Measurements from ENCODE around the gene COQ9.
"Not testable (repeated sequence)": the region's sequence is repeated elsewhere in the genome, so short reads cannot be mapped to it uniquely, and the experiment has no call there.

The COQ9 gene

DNA sequence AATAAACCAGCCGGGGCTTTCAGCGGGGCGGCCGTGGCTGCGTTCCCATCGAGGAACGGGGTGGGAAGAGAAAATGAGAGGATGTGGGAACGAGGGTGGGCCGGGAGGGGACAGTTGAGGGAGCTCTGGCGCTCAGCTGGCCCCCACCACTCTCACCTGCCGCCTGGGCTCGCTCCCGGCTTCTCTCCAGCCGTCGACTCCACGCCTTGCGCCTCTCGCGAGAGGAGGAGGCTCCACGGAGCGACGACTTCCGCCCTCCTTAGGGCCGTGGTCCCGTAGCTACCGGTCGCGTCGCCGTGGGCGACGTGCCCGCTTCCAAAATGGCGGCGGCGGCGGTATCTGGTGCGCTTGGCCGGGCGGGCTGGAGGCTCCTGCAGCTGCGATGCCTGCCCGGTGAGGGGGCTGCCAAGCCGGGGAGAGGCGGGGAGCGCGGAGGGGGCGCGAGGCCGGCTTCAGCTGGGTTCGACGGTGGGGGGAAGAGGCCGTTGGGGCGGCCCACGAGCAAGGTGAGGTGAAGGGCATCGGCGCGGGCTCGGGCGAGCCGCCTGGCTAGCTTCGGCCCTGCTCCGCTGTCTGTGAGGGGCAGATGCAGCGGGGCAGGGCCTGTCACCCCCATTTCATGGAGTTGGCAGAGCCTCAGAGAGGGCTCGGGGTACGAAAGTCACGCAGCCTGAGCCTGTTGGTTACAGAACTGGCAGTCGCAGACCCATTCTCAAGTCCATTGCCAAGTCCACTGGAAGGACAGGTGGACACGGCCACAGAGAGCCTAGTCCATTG lies at the start of gene COQ9, which contains the start of gene CIAPIN1:
Gene COQ9, plus strand, starts transcription at position 294 of the 777 bp plus-strand sequence. Its CDS starts 27 bp downstream, at position 321.
Gene CIAPIN1, minus strand, starts transcription at position 200 of the 777 bp plus-strand sequence. CDS start 6,457 bp downstream, outside the sequence.
- in situ Hi-C loops (cut with MboI; ENCODE audit: low sequenced_read_pairs), result no loop called here

- in situ Hi-C loops (cut with MboI; ENCODE audit: low sequenced_read_pairs), result not testable (repeated sequence)
Measured at GRCh38 chr16:57397493-57397892, 49.8 kb upstream of the COQ9 start.

- in situ Hi-C loops (cut with MboI; ENCODE audit: low sequenced_read_pairs), result no loop called here
Measured at GRCh38 chr16:57401943-57402640, 45.2 kb upstream of the COQ9 start.

GRCh38 chr16:57403965-57404817 lies 43.1 kb upstream of the COQ9 start, which contains the start of gene CCL17:
CCL17 (plus strand) TSS chr16:57404767; CDS start chr16:57413933, 9,166 bp downstream.
- in situ Hi-C loops (cut with MboI; ENCODE audit: low sequenced_read_pairs), result no loop called here

- in situ Hi-C loops (cut with MboI; ENCODE audit: low sequenced_read_pairs), result no loop called here
Measured at GRCh38 chr16:57405097-57405496, 42.2 kb upstream of the COQ9 start.

DNA sequence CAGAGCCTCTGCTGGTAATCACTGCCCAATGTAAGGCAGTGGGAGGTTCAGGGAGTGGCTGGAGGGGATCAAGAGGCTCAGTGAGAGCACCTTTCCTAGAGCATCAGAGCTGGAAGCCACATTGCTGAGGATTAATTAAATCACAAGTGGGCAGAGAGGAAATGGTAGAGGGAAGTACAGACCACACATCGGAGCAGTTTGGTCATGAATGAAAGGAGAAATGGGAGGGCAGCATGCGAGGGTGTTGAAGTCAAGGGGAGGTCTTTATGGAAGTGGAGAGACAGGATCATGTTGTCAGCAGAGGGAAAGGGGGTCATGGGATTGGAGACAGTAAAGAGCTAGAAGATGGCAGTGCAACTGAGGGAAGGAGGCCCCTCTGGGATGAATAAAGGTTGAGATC lies 40.4 kb upstream of the COQ9 start:
- in situ Hi-C loops (cut with MboI; ENCODE audit: low sequenced_read_pairs), result no loop called here

GRCh38 chr16:57407521-57408353 lies 39.5 kb upstream of the COQ9 start:
- in situ Hi-C loops (cut with MboI; ENCODE audit: low sequenced_read_pairs), result no loop called here

GRCh38 chr16:57409065-57409464 lies 38.2 kb upstream of the COQ9 start:
- in situ Hi-C loops (cut with MboI; ENCODE audit: low sequenced_read_pairs), result no loop called here

DNA sequence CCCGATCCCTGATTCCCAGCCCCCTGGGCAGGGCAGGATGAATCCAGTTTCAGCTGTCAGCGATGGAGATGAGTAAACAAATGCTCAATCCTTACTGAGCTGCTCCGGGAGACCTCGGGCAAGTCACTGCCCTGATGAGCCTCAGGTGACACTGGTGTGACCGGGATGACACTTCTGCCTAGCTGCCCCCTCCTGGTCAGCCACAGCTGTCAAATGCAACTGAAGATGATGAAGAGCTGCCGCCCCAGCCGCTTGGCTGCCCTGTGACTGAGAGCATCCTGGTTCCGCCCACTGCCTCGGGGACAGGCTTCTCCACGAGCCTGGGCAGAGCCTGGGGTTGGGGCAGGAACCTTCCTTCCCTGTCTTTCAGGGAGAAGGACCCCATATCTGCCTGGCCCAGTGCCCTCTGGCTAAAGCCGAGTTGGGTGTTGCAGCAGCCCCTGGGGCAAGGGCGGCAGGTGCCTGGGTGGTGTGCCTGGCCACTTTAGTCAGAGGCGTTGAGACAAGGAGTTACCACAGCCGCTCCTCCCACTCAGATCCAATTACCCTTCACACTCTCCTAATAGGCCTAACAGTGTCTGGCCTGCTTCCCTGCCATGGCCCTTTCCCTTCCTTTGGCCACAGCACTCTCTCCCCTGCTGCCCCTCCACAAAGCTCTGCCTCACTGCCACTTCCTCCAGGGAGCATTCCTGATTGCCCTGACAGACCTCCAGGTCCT lies 37.2 kb upstream of the COQ9 start:
- in situ Hi-C loops (cut with MboI; ENCODE audit: low sequenced_read_pairs), result no loop called here

DNA sequence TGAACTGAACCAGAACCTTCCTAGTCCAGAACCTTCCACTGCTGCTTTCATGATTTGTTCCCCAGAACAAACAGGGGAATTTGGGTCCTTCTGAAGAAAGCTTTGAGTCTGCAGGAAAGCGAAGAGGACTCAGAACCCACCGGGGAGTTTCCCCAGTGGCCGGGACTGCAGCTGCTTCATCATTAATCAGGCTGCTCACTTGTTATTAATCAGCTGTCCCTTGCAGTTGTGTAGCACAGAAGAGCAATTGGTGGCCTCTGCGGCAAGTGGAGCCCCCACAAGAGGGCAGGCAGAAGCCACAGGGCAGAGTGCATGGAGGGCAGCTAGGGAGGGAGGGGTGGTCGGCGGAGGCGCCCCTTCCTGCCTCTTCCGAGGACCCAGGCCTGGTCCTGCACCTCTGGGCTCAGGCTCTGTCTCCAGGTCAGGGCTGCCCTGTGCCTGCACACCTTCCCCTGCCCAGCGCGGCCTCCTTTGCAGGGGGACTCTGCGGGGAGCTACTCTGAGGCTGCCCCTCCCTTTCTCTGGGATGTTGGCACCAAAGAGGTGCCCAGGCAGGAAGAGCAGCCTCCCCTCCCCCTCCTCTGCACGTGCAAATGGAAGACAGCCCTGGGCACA lies 35.8 kb upstream of the COQ9 start:
- in situ Hi-C loops (cut with MboI; ENCODE audit: low sequenced_read_pairs), result no loop called here

DNA sequence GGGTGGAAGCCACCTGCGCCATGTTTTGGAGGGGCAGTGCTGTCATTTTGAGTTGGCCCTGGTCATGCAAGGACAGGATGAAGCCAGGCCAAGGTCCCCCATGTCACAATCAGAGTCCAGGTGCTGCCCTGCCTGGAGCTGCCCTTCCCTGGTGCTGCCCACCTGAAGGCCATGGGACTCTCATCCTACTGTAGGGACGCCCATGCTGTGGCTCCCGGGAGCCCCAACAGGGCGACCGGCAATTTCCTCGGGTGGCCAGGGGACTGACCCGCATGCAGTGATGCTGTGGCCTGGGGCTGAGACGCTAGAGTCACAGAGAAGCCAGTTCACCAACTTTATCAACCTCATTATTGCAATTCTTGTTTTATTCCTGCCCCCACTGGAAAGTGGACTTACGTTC lies 34.7 kb upstream of the COQ9 start:
- in situ Hi-C loops (cut with MboI; ENCODE audit: low sequenced_read_pairs), result no loop called here

DNA sequence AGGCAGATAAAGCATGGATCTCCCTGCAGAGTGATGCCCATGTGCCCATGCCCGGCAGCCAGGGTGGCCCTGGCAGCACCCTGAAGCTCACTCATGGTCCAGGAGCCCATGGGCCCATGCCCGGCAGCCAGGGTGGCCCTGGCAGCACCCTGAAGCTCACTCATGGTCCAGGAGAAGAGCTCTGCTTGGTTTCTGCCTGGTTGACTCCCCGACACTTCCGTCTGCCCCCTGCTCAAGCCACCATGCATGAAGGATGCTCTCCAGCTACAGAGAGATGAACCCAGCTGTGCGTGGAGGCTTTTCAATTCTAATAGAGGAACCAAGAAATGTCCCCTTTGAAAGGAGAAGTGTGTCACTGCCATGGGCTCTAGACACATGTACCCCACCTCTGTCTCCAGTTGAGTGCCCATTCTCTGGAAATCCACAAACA lies 34.0 kb upstream of the COQ9 start:
- in situ Hi-C loops (cut with MboI; ENCODE audit: low sequenced_read_pairs), result no loop called here

DNA sequence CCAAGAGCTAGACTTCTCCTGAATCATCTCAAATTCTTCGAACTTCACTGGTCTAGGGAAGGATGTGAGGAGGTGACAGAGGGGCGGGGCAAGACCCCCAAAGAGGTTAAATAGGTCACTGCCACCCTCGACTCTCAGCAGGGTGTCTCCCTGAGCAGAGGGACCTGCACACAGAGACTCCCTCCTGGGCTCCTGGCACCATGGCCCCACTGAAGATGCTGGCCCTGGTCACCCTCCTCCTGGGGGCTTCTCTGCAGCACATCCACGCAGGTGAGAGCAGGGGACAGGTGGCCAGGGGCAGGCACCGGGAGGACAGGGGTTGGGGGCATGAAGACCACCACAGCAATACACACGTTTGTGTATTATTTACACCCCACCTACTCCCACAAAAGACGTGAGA lies 33.5 kb upstream of the COQ9 start:
- in situ Hi-C loops (cut with MboI; ENCODE audit: low sequenced_read_pairs), result no loop called here

GRCh38 chr16:57416084-57416483 lies 31.2 kb upstream of the COQ9 start:
- in situ Hi-C loops (cut with MboI; ENCODE audit: low sequenced_read_pairs), result no loop called here

DNA sequence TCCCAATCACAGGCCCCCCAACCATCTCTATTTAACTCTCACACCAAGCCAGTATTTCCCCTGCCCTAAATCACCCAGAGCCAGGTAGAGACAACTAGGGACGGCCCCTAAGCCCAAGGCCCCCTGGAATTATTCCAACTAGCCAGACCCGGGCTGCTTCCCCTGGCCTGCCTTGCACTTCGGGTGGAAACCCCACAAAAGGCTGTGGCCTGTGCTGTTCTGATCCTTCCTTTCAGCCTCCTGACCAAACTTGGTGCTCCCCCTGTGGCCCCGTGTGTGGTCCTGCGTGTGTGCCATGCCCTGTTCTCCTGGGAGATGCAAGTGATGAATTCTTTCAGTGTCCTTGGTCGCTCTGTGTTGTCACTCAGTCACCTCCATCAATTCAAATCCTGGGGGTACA lies 27.8 kb upstream of the COQ9 start:
- in situ Hi-C loops (cut with MboI; ENCODE audit: low sequenced_read_pairs), result no loop called here

DNA sequence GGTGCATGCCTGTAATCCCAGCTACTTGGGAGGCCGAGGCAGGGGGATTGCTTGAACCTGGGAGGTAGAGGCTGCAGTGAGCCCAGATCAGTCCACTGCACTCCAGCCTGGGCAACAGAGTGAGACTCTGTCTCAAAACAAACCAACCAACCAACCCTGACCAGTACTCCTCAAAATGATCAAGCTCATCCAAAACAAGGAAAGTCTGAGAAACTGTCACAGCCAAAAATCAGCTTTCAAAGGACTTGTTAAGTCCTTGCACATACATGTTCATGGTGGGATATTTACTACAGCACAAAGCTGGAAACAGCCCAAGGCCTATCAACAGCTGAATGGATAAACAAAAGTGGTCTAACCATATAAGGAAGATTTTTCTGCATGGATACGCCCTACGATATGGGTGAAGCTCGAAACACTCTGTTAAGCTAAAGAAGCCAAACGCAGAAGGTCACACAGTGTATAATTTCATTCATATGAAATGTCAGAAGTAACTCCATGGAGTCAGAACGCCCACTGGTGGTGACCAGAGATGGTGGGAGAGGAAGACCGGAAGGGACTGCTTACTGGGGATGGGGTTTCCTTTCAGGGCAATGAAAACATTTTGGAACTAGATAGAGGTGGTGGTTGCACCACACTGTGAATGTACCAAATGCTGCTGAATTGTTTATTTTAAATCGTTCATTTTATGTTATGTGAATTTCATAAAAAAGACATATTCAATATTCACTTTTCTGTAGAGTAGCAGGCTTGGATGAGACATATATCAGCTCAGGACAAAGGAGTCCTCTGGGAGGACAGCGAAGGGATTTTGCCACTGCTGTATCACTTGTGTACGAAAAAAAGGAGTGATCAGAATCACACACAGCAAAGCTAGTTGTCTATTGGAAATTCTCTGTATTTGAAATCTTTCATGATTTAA lies 25.0 kb upstream of the COQ9 start:
- in situ Hi-C loops (cut with MboI; ENCODE audit: low sequenced_read_pairs), result no loop called here

DNA sequence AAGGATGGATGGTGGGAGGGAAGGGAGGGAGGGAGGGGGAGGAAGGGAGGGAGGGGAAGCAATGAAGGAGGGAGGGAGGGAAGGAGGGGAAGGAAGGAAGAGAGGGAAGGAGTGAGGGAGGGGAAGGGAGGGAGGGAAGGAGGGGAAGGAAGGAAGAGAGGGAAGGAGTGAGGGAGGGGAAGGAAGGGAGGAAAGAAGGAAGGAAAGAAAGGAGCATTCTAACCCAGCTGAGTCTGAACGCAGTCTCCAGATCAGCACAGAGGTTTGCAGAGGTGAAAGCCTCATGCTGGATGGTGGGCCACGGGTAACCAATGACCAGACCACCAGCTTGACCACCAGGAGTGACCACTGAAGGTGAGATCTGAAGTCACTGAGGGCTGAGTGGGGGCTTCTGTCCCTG lies 24.1 kb upstream of the COQ9 start:
- in situ Hi-C loops (cut with MboI; ENCODE audit: low sequenced_read_pairs), result no loop called here

DNA sequence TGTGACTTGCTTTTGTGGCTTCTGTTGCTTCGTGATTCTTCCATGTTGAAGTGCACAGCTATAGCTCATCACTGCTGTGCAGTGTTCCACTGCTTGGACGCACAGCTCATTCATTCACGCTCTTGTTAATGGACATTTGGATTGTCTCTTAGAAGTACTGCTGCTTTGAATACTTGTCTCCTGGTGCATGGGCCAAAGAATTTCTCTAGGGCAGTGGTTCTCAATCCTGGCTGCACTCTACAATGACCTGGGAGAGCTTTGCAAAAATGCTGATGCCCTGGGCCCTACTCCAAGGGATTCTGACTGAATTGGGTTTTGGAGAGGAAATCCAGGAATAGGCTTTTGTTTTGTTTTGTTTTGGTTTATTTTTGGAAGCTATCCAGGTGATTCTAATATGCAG lies 22.7 kb upstream of the COQ9 start:
- in situ Hi-C loops (cut with MboI; ENCODE audit: low sequenced_read_pairs), result no loop called here

Data from hTERT RPE-1 (cell line).